K562 (cell line): ENCODE results near the gene CENPP.

Source experiments
- CBFB ChIP-seq: sonication (generic); formaldehyde crosslinking; IDR thresholded peaks from 2 replicates; pipeline ENCODE4 v1.4.0; 2020; ENCODE audit warnings: mild to moderate bottlenecking, missing genetic modification reagents
- CHD1 ChIP-seq: fragments of 200-600 bp; sonication (generic); IDR thresholded peaks from one replicate; pipeline ENCODE4 v1.6.1; 2012; ENCODE audit warnings: mild to moderate bottlenecking, moderate library complexity, low read length, inconsistent platforms
- MYC ChIP-seq, 2 experiments: fragments of 250-450 bp in 1 of 2; sonication (Bioruptor Pico) in 1 of 2; IDR thresholded peaks; 2 replicates each; pipeline versions ENCODE4 v1.5.1 to v1.6.1; 2012 to 2021; ENCODE audit warnings: low read depth in 2 of 2, borderline replicate concordance in 1 of 2, improper control_type of control experiment in 1 of 2, low read length in 1 of 2, mild to moderate bottlenecking in 1 of 2, moderate library complexity in 1 of 2
- POLR2A ChIP-seq: fragments of 450-650 bp; conservative IDR thresholded peaks from 2 replicates; pipeline ENCODE4 v1.6.1; 2016
- ZNF232 ChIP-seq: sonication (generic); formaldehyde crosslinking; IDR thresholded peaks from 2 replicates; pipeline ENCODE4 v1.8.0; 2022; ENCODE audit warnings: mild to moderate bottlenecking, missing genetic modification reagents
- ZNF408 ChIP-seq: fragments of 250-450 bp; sonication (Bioruptor Pico); IDR thresholded peaks from 2 replicates; pipeline ENCODE4 v1.4.0; 2020; ENCODE audit warnings: low read depth, mild to moderate bottlenecking, moderate library complexity
- TF ChIP-seq, protein P1 (sequence below), 3 experiments: IDR thresholded peaks in 2 of 3; conservative IDR thresholded peaks in 1 of 3; 2 replicates each; pipeline ENCODE4 v1.5.1; 2011 to 2012; ENCODE audit warnings: low read length in 3 of 3, mild to moderate bottlenecking in 3 of 3, control low read depth in 2 of 3, improper control_type of control experiment in 1 of 3, inconsistent platforms in 1 of 3, low read depth in 1 of 3, mixed read lengths in 1 of 3, moderate library complexity in 1 of 3; ENCODE audit not compliant: insufficient read depth in 2 of 3

- no peak for TF ChIP-seq POLR2A
- TF ChIP-seq, protein P1, sequence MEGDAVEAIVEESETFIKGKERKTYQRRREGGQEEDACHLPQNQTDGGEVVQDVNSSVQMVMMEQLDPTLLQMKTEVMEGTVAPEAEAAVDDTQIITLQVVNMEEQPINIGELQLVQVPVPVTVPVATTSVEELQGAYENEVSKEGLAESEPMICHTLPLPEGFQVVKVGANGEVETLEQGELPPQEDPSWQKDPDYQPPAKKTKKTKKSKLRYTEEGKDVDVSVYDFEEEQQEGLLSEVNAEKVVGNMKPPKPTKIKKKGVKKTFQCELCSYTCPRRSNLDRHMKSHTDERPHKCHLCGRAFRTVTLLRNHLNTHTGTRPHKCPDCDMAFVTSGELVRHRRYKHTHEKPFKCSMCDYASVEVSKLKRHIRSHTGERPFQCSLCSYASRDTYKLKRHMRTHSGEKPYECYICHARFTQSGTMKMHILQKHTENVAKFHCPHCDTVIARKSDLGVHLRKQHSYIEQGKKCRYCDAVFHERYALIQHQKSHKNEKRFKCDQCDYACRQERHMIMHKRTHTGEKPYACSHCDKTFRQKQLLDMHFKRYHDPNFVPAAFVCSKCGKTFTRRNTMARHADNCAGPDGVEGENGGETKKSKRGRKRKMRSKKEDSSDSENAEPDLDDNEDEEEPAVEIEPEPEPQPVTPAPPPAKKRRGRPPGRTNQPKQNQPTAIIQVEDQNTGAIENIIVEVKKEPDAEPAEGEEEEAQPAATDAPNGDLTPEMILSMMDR (IDR thresholded peaks at IDR 0.05 in 2 of 3, conservative IDR thresholded peaks at IDR 0.05 in 1 of 3; ENCODE audit: insufficient read depth in 2 of 3, low read depth in 1 of 3, low read length in 3 of 3): no peak
- TF ChIP-seq ZNF408 (CRISPR knock-in tag): no peak
- no peak for TF ChIP-seq ZNF232 (CRISPR knock-in tag)
- TF ChIP-seq CBFB (CRISPR knock-in tag): no peak
- no peak for TF ChIP-seq CHD1
- no peak for TF ChIP-seq MYC (IDR thresholded peaks at IDR 0.05; ENCODE audit: low read depth, low read length)
- TF ChIP-seq MYC (CRISPR knock-in tag; IDR thresholded peaks at IDR 0.05; ENCODE audit: borderline replicate concordance, low read depth): no peak
Observed at GRCh38 chr9:92457576-92457975, 131.8 kb downstream of the CENPP start.
